WTC11 (cell line): Measurements from ENCODE around the gene MOSMO. TPM values are rescaled to one million over a fixed set of nuclear protein-coding genes. Genes with fewer than 3 reads are reported as not detected.

ENCODE experiments used
- ATAC-seq: fragments of 200-7000 bp; cut with Tn5 transposase; 2 replicates; pipeline ENCODE4 v1.10.0; 2021; ENCODE audit warnings: mild to moderate bottlenecking, moderate library complexity
- CTCF ChIA-PET: fragments of 300-600 bp; sonication (Branson Sonifier 250); formaldehyde crosslinking; loops from one replicate; lab custom pipeline; 2021; ENCODE audit warnings: antibody characterized with exemption; lab: Charles Lee
- POLR2A ChIA-PET: fragments of 350-600 bp; sonication (Branson Sonifier 250); formaldehyde crosslinking; loops from one replicate; lab custom pipeline; 2021; ENCODE audit warnings: antibody characterized with exemption; lab: Charles Lee
- DNase-seq: peaks from one replicate; pipeline ENCODE4 v3.0.0; 2021; ENCODE audit warnings: low spot score
- H3K27ac Mint-ChIP-seq: 2 replicates; pipeline ENCODE4 v1.8.0; 2021; ENCODE audit warnings: mixed read lengths
- H3K27me3 Mint-ChIP-seq: 2 replicates; pipeline ENCODE4 v1.8.0; 2021; ENCODE audit warnings: low read depth, mild to moderate bottlenecking, moderate library complexity, mixed read lengths
- H3K36me3 Mint-ChIP-seq: 2 replicates; pipeline ENCODE4 v1.8.0; 2021; ENCODE audit warnings: mixed read lengths
- H3K4me1 Mint-ChIP-seq: 2 replicates; pipeline ENCODE4 v1.8.0; 2022; ENCODE audit warnings: mixed read lengths
- H3K4me3 Mint-ChIP-seq: 2 replicates; pipeline ENCODE4 v1.8.0; 2021; ENCODE audit warnings: mild to moderate bottlenecking, moderate library complexity, mixed read lengths
- H3K9me3 Mint-ChIP-seq: 2 replicates; pipeline ENCODE4 v1.8.0; 2021; ENCODE audit warnings: mixed read lengths
- EMX1 ChIP-seq: fragments of 250-450 bp; sonication (Bioruptor Pico); IDR thresholded peaks from 2 replicates; pipeline ENCODE4 v1.8.0; 2021; ENCODE audit warnings: mild to moderate bottlenecking
- ETV6 ChIP-seq: sonication (generic); formaldehyde crosslinking; IDR thresholded peaks from 2 replicates; pipeline ENCODE4 v1.8.1; 2022; ENCODE audit warnings: mild to moderate bottlenecking, missing genetic modification reagents
- GABPB1 ChIP-seq: sonication (generic); formaldehyde crosslinking; IDR thresholded peaks from 2 replicates; pipeline ENCODE4 v1.8.1; 2023; ENCODE audit warnings: mild to moderate bottlenecking, missing genetic modification reagents
- GRHL2 ChIP-seq: fragments of 250-450 bp; sonication (Bioruptor Pico); IDR thresholded peaks from 2 replicates; pipeline ENCODE4 v1.8.0; 2022; ENCODE audit warnings: mild to moderate bottlenecking, moderate library complexity; ENCODE audit not compliant: insufficient replicate concordance, severe bottlenecking
- GTF2I ChIP-seq: fragments of 250-450 bp; sonication (Bioruptor Pico); conservative IDR thresholded peaks from 2 replicates; pipeline ENCODE4 v1.4.0; 2021; ENCODE audit warnings: mild to moderate bottlenecking
- JUN ChIP-seq: sonication (generic); formaldehyde crosslinking; IDR thresholded peaks from 2 replicates; pipeline ENCODE4 v1.8.0; 2023; ENCODE audit warnings: mild to moderate bottlenecking, missing genetic modification reagents
- NR2C2 ChIP-seq: sonication (generic); formaldehyde crosslinking; IDR thresholded peaks from 2 replicates; pipeline ENCODE4 v1.8.0; 2022; ENCODE audit warnings: mild to moderate bottlenecking, missing genetic modification reagents
- TEAD4 ChIP-seq: sonication (generic); formaldehyde crosslinking; IDR thresholded peaks from 2 replicates; pipeline ENCODE4 v1.8.0; 2022; ENCODE audit warnings: mild to moderate bottlenecking, missing genetic modification reagents
- TP53 ChIP-seq: sonication (generic); formaldehyde crosslinking; IDR thresholded peaks from 2 replicates; pipeline ENCODE4 v1.8.1; 2023; ENCODE audit warnings: mild to moderate bottlenecking, missing genetic modification reagents
- ZNF121 ChIP-seq: sonication (generic); formaldehyde crosslinking; IDR thresholded peaks from 2 replicates; pipeline ENCODE4 v1.8.0; 2023; ENCODE audit warnings: missing genetic modification reagents
- ZNF138 ChIP-seq: sonication (generic); formaldehyde crosslinking; conservative IDR thresholded peaks from 2 replicates; pipeline ENCODE4 v1.8.1; 2022; ENCODE audit warnings: mild to moderate bottlenecking, moderate library complexity, missing genetic modification reagents
- ZNF232 ChIP-seq: sonication (generic); formaldehyde crosslinking; IDR thresholded peaks from 2 replicates; pipeline ENCODE4 v1.8.0; 2022; ENCODE audit warnings: mild to moderate bottlenecking, missing genetic modification reagents
- ZNF416 ChIP-seq: fragments of 250-450 bp; sonication (Bioruptor Pico); IDR thresholded peaks from 2 replicates; pipeline ENCODE4 v1.9.0; 2021; ENCODE audit warnings: mild to moderate bottlenecking, inconsistent platforms
- total RNA-seq: library from RNA; stranded (reverse); gene quantifications from 3 replicates; pipeline ENCODE4 v1.2.3, GENCODE V29; 2021
- TF ChIP-seq, protein P1 (sequence below): sonication (generic); formaldehyde crosslinking; IDR thresholded peaks from 2 replicates; pipeline ENCODE4 v1.8.0; 2023; ENCODE audit warnings: mild to moderate bottlenecking, missing genetic modification reagents
- TF ChIP-seq, protein P2 (sequence below): sonication (generic); formaldehyde crosslinking; IDR thresholded peaks from 2 replicates; pipeline ENCODE4 v1.8.1; 2023; ENCODE audit warnings: mild to moderate bottlenecking, missing genetic modification reagents, borderline replicate concordance
- TF ChIP-seq, protein P3 (sequence below): sonication (generic); formaldehyde crosslinking; IDR thresholded peaks from 2 replicates; pipeline ENCODE4 v1.8.1; 2023; ENCODE audit warnings: mild to moderate bottlenecking, moderate library complexity, missing genetic modification reagents
- TF ChIP-seq, protein P4 (sequence below): sonication (generic); formaldehyde crosslinking; IDR thresholded peaks from 2 replicates; pipeline ENCODE4 v1.8.1; 2022; ENCODE audit warnings: missing genetic modification reagents, borderline replicate concordance
- TF ChIP-seq, protein P5 (sequence below): fragments of 250-450 bp; sonication (Bioruptor Pico); IDR thresholded peaks from 2 replicates; pipeline ENCODE4 v1.9.0; 2021; ENCODE audit warnings: mild to moderate bottlenecking
- TF ChIP-seq, protein P6 (sequence below): sonication (generic); formaldehyde crosslinking; conservative IDR thresholded peaks from 2 replicates; pipeline ENCODE4 v1.8.1; 2023; ENCODE audit warnings: mild to moderate bottlenecking, low read depth, missing genetic modification reagents, moderate library complexity

The MOSMO gene
- total RNA-seq, 1 experiment from 2014 or later, result 10.7 TPM

DNA sequence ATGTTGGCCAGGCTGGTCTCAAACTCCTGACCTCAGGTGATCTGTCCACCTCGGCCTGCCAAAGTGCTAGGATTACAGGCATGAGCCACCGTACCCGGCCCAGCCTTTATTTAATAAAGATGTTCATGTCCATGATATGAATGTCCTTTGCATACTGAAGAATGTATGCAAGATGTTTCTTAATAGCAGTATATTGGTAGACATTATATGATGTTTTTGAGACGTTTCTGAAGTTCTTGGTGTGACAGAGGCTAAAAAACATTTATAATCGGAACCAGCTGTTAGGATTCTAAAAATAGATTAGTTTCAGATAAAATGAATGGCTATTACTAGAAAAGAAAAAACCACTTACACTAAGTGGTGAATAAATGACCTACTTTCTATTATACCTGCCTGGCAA is 18.8 kb upstream of the MOSMO start:
- Mint-ChIP-seq H3K27ac (no peak overlapping the region), H3K9me3 (no peaks in the 10 kb centered on the region), H3K4me1 (peaks cover 5% of the 10 kb centered on the region; the same call in 1 of the 2 replicates), H3K27me3 (no peaks in the 10 kb centered on the region), H3K4me3 (no peak overlapping the region), H3K36me3 (peaks cover 8% of the 10 kb centered on the region)
- CTCF ChIA-PET, result interaction anchor here (0.8 to 4.4 kb wide), 4 partner anchors 89 to 200 kb away, joined by 3 to 38 read pairs (median 14); partner anchors contain the start of gene VWA3A
- DNase-seq, result no peak
- no peak for ATAC-seq
- POLR2A ChIA-PET, result interaction anchor here (1.0 kb wide), 1 partner anchor 42 kb away, joined by 4 read pairs; no protein-coding TSS in a partner anchor
- no peak for TF ChIP-seq TEAD4
- TF ChIP-seq EMX1 (CRISPR knock-in tag), result no peak
- TF ChIP-seq, protein P1, sequence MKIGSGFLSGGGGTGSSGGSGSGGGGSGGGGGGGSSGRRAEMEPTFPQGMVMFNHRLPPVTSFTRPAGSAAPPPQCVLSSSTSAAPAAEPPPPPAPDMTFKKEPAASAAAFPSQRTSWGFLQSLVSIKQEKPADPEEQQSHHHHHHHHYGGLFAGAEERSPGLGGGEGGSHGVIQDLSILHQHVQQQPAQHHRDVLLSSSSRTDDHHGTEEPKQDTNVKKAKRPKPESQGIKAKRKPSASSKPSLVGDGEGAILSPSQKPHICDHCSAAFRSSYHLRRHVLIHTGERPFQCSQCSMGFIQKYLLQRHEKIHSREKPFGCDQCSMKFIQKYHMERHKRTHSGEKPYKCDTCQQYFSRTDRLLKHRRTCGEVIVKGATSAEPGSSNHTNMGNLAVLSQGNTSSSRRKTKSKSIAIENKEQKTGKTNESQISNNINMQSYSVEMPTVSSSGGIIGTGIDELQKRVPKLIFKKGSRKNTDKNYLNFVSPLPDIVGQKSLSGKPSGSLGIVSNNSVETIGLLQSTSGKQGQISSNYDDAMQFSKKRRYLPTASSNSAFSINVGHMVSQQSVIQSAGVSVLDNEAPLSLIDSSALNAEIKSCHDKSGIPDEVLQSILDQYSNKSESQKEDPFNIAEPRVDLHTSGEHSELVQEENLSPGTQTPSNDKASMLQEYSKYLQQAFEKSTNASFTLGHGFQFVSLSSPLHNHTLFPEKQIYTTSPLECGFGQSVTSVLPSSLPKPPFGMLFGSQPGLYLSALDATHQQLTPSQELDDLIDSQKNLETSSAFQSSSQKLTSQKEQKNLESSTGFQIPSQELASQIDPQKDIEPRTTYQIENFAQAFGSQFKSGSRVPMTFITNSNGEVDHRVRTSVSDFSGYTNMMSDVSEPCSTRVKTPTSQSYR (CRISPR knock-in tag), result no peak
- TF ChIP-seq ZNF232 (CRISPR knock-in tag), result no peak
- no peak for TF ChIP-seq TP53 (CRISPR knock-in tag)
- TF ChIP-seq ETV6 (CRISPR knock-in tag), result no peak

DNA sequence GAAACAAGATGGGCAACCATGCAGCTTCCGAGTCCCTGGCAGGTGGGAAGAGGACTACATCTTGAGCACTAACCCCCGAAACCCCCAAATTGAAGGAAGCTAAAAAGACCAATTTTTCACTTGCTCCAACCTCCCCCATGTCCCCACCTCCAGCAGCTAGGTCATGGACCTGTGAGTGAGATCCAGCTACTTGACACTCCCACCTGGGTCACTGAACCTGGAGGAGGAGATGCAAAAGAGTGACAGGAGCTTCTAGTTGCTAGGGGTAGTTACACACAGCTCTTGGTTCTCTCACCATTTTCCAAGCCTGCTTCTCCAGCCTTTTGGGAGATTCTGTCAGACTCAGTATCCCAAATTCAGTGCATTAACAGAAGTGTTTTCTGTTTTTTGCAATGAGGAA is 18.2 kb upstream of the MOSMO start:
- Mint-ChIP-seq H3K27me3 (no peaks in the 10 kb centered on the region), H3K4me1 (peaks cover 5% of the 10 kb centered on the region; the same call in 1 of the 2 replicates), H3K4me3 (no peak overlapping the region), H3K9me3 (no peaks in the 10 kb centered on the region), H3K27ac (no peak overlapping the region), H3K36me3 (peaks cover 1% of the 10 kb centered on the region)
- ChIA-PET CTCF (interaction anchor here (0.8 to 4.4 kb wide), 6 partner anchors 18 to 199 kb away, joined by 3 to 38 read pairs (median 8); partner anchors contain the start of genes MOSMO and VWA3A), POLR2A (interaction anchor here (1.0 kb wide), 1 partner anchor 88 kb away, joined by 3 read pairs; no protein-coding TSS in a partner anchor)
- ATAC-seq (no peak), DNase-seq (no peak)
- TF ChIP-seq ETV6 (CRISPR knock-in tag), result no peak
- no peak for TF ChIP-seq ZNF121 (CRISPR knock-in tag)
- TF ChIP-seq, protein P2, sequence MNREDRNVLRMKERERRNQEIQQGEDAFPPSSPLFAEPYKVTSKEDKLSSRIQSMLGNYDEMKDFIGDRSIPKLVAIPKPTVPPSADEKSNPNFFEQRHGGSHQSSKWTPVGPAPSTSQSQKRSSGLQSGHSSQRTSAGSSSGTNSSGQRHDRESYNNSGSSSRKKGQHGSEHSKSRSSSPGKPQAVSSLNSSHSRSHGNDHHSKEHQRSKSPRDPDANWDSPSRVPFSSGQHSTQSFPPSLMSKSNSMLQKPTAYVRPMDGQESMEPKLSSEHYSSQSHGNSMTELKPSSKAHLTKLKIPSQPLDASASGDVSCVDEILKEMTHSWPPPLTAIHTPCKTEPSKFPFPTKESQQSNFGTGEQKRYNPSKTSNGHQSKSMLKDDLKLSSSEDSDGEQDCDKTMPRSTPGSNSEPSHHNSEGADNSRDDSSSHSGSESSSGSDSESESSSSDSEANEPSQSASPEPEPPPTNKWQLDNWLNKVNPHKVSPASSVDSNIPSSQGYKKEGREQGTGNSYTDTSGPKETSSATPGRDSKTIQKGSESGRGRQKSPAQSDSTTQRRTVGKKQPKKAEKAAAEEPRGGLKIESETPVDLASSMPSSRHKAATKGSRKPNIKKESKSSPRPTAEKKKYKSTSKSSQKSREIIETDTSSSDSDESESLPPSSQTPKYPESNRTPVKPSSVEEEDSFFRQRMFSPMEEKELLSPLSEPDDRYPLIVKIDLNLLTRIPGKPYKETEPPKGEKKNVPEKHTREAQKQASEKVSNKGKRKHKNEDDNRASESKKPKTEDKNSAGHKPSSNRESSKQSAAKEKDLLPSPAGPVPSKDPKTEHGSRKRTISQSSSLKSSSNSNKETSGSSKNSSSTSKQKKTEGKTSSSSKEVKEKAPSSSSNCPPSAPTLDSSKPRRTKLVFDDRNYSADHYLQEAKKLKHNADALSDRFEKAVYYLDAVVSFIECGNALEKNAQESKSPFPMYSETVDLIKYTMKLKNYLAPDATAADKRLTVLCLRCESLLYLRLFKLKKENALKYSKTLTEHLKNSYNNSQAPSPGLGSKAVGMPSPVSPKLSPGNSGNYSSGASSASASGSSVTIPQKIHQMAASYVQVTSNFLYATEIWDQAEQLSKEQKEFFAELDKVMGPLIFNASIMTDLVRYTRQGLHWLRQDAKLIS (CRISPR knock-in tag), result no peak
- TF ChIP-seq JUN (CRISPR knock-in tag), result no peak
- no peak for TF ChIP-seq GABPB1 (CRISPR knock-in tag)
- TF ChIP-seq NR2C2, result no peak
- TF ChIP-seq GRHL2 (CRISPR knock-in tag), result no peak
- TF ChIP-seq, protein P3, sequence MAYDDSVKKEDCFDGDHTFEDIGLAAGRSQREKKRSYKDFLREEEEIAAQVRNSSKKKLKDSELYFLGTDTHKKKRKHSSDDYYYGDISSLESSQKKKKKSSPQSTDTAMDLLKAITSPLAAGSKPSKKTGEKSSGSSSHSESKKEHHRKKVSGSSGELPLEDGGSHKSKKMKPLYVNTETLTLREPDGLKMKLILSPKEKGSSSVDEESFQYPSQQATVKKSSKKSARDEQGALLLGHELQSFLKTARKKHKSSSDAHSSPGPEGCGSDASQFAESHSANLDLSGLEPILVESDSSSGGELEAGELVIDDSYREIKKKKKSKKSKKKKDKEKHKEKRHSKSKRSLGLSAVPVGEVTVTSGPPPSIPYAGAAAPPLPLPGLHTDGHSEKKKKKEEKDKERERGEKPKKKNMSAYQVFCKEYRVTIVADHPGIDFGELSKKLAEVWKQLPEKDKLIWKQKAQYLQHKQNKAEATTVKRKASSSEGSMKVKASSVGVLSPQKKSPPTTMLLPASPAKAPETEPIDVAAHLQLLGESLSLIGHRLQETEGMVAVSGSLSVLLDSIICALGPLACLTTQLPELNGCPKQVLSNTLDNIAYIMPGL (CRISPR knock-in tag), result no peak
- TF ChIP-seq ZNF416, result no peak
- TF ChIP-seq, protein P4, sequence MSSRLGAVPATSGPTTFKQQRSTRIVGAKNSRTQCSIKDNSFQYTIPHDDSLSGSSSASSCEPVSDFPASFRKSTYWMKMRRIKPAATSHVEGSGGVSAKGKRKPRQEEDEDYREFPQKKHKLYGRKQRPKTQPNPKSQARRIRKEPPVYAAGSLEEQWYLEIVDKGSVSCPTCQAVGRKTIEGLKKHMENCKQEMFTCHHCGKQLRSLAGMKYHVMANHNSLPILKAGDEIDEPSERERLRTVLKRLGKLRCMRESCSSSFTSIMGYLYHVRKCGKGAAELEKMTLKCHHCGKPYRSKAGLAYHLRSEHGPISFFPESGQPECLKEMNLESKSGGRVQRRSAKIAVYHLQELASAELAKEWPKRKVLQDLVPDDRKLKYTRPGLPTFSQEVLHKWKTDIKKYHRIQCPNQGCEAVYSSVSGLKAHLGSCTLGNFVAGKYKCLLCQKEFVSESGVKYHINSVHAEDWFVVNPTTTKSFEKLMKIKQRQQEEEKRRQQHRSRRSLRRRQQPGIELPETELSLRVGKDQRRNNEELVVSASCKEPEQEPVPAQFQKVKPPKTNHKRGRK (CRISPR knock-in tag), result no peak
- no peak for TF ChIP-seq ZNF138 (CRISPR knock-in tag)
- TF ChIP-seq, protein P5, sequence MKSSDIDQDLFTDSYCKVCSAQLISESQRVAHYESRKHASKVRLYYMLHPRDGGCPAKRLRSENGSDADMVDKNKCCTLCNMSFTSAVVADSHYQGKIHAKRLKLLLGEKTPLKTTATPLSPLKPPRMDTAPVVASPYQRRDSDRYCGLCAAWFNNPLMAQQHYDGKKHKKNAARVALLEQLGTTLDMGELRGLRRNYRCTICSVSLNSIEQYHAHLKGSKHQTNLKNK, result no peak
- no peak for TF ChIP-seq GTF2I (CRISPR knock-in tag)
- TF ChIP-seq, protein P6, sequence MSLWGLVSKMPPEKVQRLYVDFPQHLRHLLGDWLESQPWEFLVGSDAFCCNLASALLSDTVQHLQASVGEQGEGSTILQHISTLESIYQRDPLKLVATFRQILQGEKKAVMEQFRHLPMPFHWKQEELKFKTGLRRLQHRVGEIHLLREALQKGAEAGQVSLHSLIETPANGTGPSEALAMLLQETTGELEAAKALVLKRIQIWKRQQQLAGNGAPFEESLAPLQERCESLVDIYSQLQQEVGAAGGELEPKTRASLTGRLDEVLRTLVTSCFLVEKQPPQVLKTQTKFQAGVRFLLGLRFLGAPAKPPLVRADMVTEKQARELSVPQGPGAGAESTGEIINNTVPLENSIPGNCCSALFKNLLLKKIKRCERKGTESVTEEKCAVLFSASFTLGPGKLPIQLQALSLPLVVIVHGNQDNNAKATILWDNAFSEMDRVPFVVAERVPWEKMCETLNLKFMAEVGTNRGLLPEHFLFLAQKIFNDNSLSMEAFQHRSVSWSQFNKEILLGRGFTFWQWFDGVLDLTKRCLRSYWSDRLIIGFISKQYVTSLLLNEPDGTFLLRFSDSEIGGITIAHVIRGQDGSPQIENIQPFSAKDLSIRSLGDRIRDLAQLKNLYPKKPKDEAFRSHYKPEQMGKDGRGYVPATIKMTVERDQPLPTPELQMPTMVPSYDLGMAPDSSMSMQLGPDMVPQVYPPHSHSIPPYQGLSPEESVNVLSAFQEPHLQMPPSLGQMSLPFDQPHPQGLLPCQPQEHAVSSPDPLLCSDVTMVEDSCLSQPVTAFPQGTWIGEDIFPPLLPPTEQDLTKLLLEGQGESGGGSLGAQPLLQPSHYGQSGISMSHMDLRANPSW (CRISPR knock-in tag), result no peak
